Measurements from ENCODE around the gene EIF3I. TPM values are rescaled to one million over a fixed set of nuclear protein-coding genes. Genes with fewer than 3 reads are reported as not detected.
"Not testable (repeated sequence)": the region's sequence is repeated elsewhere in the genome, so short reads cannot be mapped to it uniquely, and the experiment has no call there.

EIF3I gene
- total RNA-seq, 1 donor from 2014 or later: 145 TPM

GRCh38 chr1:32232558-32233304 is 10.5 kb downstream of the EIF3I start:
- DNase-seq: no peak

GRCh38 chr1:32234792-32235191 is 12.6 kb downstream of the EIF3I start:
- DNase-seq: no peak

GRCh38 chr1:32239337-32239736 is 17.1 kb downstream of the EIF3I start:
- no peak for DNase-seq

- DNase-seq: no peak
Measured at GRCh38 chr1:32239790-32240139, 17.6 kb downstream of the EIF3I start.

- peak; percentile 83 for DNase-seq
Measured at GRCh38 chr1:32240140-32240951, 18.1 kb downstream of the EIF3I start.

- peak; percentile 87 for DNase-seq
Measured at GRCh38 chr1:32241001-32241763, 19.0 kb downstream of the EIF3I start.

- peak; percentile 75 for DNase-seq
Measured at GRCh38 chr1:32242341-32242851, 20.2 kb downstream of the EIF3I start.

- no peak for DNase-seq
Measured at GRCh38 chr1:32246888-32247273, 24.7 kb downstream of the EIF3I start, which contains the start of gene FAM167B. FAM167B (plus strand) TSS chr1:32247222; CDS start chr1:32247422, 200 bp downstream.

GRCh38 chr1:32247452-32247851 is 25.2 kb downstream of the EIF3I start:
- no peak for DNase-seq

- peak; percentile 73 for DNase-seq
Measured at GRCh38 chr1:32247983-32248889, 26.0 kb downstream of the EIF3I start.

- DNase-seq: no peak
Measured at GRCh38 chr1:32249831-32250525, 27.8 kb downstream of the EIF3I start.

- no peak for DNase-seq
Measured at GRCh38 chr1:32250893-32251716, 28.9 kb downstream of the EIF3I start, which contains the start of gene LCK. LCK (plus strand) TSS chr1:32251265; CDS start chr1:32274330, 23,065 bp downstream.

GRCh38 chr1:32255072-32256071 is 33.2 kb downstream of the EIF3I start:
- no peak for DNase-seq

- no peak for DNase-seq
Measured at GRCh38 chr1:32256473-32257226, 34.4 kb downstream of the EIF3I start.

GRCh38 chr1:32257227-32257508 is 35.0 kb downstream of the EIF3I start:
- DNase-seq: no peak

GRCh38 chr1:32263236-32263593 is 41.0 kb downstream of the EIF3I start:
- not testable (repeated sequence) for DNase-seq

- no peak for DNase-seq
Measured at GRCh38 chr1:32263744-32264143, 41.5 kb downstream of the EIF3I start.

GRCh38 chr1:32265846-32266245 is 43.6 kb downstream of the EIF3I start:
- DNase-seq: no peak

Measured in tongue (tissue), 2 donors.